D721Med (cell line): ENCODE data around the gene MRPS6.

Source experiments
- DNase-seq: peaks from one replicate; pipeline ENCODE4 v3.0.0; 2011; ENCODE audit warnings: low spot score; ENCODE audit not compliant: insufficient read length
- FAIRE-seq: peaks from 2 replicates; lab custom pipeline; 2011; peaks lifted over from hg19 to GRCh38; lab: Jason Lieb, UNC
- CTCF ChIP-seq: IDR thresholded peaks from 2 replicates; pipeline ENCODE4 v1.5.1; 2012; ENCODE audit warnings: mild to moderate bottlenecking, control low read depth; ENCODE audit not compliant: insufficient read depth; ENCODE audit errors: missing control alignments

Gene MRPS6

GRCh38 chr21:34156957-34157356, 83.6 kb downstream of the MRPS6 start:
- FAIRE-seq, result no peak
- DNase-seq, result no peak
- no peak for TF ChIP-seq CTCF

- no peak for TF ChIP-seq CTCF
- no peak for FAIRE-seq
- no peak for DNase-seq
These were observed 84.1 kb downstream of the MRPS6 start for GRCh38 chr21:34157521-34157920.

- TF ChIP-seq CTCF, result no peak
- DNase-seq (no peak), FAIRE-seq (no peak)
These were observed 85.8 kb downstream of the MRPS6 start for GRCh38 chr21:34158866-34159835.

- DNase-seq (no peak), FAIRE-seq (no peak)
- TF ChIP-seq CTCF, result no peak
These were observed 93.1 kb downstream of the MRPS6 start for GRCh38 chr21:34166468-34166867.

GRCh38 chr21:34170886-34171285, 97.5 kb downstream of the MRPS6 start:
- no peak for TF ChIP-seq CTCF
- DNase-seq (no peak), FAIRE-seq (no peak)

GRCh38 chr21:34174470-34174869, 101.1 kb downstream of the MRPS6 start:
- FAIRE-seq (no peak), DNase-seq (no peak)
- TF ChIP-seq CTCF, result no peak

GRCh38 chr21:34176448-34176847, 103.1 kb downstream of the MRPS6 start:
- FAIRE-seq (no peak), DNase-seq (no peak)
- TF ChIP-seq CTCF, result no peak
